Measurements from ENCODE around the gene HMGXB4.

DNA sequence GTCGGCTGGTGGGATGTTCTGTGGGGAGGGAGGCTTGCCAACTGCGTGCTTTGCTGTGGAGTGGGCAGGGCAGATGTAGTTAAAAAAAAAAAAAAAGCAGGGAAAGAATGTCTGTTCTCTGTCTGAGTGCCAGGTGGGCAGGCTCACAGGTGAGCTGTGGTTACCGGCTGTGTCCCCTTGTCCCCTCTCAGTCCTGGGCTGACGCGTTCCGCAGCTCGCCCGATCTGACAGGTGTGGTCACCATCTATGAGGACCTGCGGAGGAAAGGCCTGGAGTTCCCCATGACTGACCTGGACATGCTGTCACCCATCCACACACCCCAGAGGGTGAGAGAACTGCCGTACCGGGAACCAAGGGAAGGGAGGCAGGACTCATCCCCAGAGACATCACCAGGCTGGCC lies 66.0 kb downstream of the HMGXB4 start:
- TF ChIP-seq, protein P1, sequence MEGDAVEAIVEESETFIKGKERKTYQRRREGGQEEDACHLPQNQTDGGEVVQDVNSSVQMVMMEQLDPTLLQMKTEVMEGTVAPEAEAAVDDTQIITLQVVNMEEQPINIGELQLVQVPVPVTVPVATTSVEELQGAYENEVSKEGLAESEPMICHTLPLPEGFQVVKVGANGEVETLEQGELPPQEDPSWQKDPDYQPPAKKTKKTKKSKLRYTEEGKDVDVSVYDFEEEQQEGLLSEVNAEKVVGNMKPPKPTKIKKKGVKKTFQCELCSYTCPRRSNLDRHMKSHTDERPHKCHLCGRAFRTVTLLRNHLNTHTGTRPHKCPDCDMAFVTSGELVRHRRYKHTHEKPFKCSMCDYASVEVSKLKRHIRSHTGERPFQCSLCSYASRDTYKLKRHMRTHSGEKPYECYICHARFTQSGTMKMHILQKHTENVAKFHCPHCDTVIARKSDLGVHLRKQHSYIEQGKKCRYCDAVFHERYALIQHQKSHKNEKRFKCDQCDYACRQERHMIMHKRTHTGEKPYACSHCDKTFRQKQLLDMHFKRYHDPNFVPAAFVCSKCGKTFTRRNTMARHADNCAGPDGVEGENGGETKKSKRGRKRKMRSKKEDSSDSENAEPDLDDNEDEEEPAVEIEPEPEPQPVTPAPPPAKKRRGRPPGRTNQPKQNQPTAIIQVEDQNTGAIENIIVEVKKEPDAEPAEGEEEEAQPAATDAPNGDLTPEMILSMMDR (IDR thresholded peaks at IDR 0.05), result no peak
- TF ChIP-seq POLR2A (IDR thresholded peaks at IDR 0.05), result no peak
